ENCODE measurements around the gene MRAS.
"Not testable (repeated sequence)": the region's sequence is repeated elsewhere in the genome, so short reads cannot be mapped to it uniquely, and the experiment has no call there.

MRAS gene

GRCh38 chr3:138405486-138405885, 57.1 kb downstream of the MRAS start:
- DNase-seq (ENCODE audit: low read depth): no peak
- H3K4me3 ChIP-seq (ENCODE audit: low read depth, low read length): no peak overlapping the region
- no peak for TF ChIP-seq MYC (IDR thresholded peaks at IDR 0.05; ENCODE audit: low read depth, low read length)

GRCh38 chr3:138406606-138407005, 58.2 kb downstream of the MRAS start:
- DNase-seq (ENCODE audit: low read depth): no peak
- H3K4me3 ChIP-seq (ENCODE audit: low read depth, low read length): no peak overlapping the region
- TF ChIP-seq MAX (IDR thresholded peaks at IDR 0.05; ENCODE audit: low read depth, low read length): no peak

DNA sequence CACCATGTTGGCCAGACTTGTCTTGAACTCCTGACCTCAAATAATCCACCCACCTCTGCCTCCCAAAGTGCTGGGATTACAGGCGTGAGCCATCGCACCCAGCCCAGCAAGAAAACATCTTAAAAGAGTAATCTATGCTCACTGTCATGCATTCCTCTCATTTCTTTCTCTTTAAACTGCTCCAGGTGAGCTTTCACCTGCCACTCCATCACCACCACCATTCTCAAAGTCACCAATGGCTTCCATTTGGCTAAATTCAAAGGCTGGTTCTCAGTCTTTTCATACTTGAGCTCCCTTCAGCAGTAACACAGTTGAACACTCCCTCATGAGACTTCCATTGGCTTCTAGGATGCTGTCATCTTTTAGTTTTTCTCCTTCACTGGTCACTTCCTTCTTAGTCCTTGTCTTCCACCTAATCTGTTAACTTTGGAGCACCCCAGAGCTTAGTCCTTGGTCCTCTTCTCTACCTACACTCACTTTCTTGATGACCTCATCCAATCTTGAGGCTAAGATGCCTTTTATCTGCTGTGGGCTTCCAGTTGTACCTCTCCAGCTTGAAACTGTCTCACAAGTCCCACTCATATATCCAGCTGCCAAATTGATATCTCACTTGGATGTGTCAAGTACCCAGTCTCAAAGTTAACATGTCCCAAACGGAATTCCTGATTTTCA, 59.0 kb downstream of the MRAS start:
- TF ChIP-seq POLR2A (IDR thresholded peaks at IDR 0.05; ENCODE audit: extremely low read depth, insufficient read length) (no peak), MAX (IDR thresholded peaks at IDR 0.05; ENCODE audit: low read depth, low read length) (no peak), MYC (IDR thresholded peaks at IDR 0.05; ENCODE audit: low read depth, low read length) (no peak)
- TF ChIP-seq, protein P1, sequence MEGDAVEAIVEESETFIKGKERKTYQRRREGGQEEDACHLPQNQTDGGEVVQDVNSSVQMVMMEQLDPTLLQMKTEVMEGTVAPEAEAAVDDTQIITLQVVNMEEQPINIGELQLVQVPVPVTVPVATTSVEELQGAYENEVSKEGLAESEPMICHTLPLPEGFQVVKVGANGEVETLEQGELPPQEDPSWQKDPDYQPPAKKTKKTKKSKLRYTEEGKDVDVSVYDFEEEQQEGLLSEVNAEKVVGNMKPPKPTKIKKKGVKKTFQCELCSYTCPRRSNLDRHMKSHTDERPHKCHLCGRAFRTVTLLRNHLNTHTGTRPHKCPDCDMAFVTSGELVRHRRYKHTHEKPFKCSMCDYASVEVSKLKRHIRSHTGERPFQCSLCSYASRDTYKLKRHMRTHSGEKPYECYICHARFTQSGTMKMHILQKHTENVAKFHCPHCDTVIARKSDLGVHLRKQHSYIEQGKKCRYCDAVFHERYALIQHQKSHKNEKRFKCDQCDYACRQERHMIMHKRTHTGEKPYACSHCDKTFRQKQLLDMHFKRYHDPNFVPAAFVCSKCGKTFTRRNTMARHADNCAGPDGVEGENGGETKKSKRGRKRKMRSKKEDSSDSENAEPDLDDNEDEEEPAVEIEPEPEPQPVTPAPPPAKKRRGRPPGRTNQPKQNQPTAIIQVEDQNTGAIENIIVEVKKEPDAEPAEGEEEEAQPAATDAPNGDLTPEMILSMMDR (IDR thresholded peaks at IDR 0.05; ENCODE audit: low read depth, low read length): no peak
- H3K4me3 ChIP-seq (ENCODE audit: low read depth, low read length): no peak overlapping the region
- DNase-seq (ENCODE audit: low read depth): no peak

DNA sequence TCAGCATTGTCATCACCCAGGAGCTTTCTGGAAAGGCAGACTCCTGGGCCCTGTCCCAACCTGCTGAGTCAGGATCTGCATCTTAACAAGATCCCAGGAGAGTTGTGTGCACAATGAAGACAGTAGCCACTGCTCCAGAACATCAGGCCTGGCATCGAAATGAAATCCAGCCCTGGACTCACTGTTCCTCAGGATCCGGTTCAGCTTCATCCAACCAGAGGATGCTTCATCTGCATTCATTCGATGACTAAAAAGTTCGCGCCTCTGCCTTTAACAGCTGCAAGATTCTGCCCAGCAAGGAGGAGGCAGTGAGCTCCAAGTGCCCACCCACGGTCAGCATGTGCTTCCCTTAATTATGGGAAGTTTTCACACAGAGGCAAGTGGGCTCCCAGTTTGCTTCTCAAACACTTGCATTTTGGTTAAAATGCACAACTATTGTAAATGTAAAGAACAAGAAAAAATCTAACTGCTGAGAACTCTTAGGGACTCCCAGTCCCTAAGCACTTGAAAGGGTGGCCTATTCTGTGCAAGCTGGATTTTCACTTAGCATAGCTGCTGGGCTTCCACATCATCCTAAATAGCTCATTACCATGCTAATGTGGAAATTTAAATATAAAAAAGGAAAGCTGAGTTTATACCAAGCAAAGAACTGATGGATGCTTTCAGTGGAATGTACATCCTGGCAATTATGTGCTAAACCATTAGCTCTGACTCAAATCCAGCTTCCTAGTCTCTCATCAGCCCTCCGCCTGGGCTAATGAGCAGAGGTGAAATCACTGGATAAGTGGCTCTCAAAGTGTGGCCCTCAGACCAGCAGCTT, 60.6 kb downstream of the MRAS start:
- TF ChIP-seq, protein P1 (IDR thresholded peaks at IDR 0.05; ENCODE audit: low read depth, low read length): no peak
- TF ChIP-seq MAX (IDR thresholded peaks at IDR 0.05; ENCODE audit: low read depth, low read length) (no peak), POLR2A (IDR thresholded peaks at IDR 0.05; ENCODE audit: extremely low read depth, insufficient read length) (no peak)
- DNase-seq (ENCODE audit: low read depth): no peak
- no peak overlapping the region for H3K4me3 ChIP-seq (ENCODE audit: low read depth, low read length)

DNA sequence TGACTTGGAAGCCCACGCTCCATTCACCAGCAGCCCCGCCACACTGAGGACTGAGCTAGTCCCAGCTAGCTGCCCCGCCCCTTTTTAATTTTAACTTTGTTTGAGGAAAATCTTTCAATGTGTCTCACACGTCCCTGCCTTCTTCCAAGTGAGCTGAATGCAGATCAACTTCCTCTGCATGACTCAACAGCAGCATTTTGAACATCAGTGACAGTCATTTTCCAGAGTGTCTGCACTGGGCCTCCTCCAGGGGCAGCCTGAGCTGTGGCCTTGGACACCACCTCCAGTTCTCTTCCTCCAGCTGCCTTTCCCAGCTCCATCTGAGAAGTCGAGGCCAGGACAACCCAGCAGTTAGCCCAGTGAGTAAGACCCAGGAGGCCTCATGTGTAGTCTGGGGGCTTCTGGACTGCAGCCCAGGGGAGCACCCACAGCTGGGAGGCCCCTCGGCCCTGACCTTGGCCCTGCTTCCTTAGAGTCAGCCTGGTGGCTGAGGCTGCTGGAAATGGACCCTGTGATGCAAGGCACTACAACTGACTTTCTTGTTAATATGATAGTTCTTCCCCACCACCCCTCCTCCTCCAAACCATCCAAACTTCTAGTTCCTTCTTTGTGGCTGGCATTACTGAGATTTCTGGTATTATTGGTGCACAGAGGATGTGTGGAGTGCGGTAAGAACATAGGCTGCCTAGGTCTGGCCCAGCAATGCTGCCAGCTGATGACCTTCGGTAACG, 64.6 kb downstream of the MRAS start:
- no peak overlapping the region for H3K4me3 ChIP-seq (ENCODE audit: low read depth, low read length)
- TF ChIP-seq, protein P1 (IDR thresholded peaks at IDR 0.05; ENCODE audit: low read depth, low read length): peak; percentile 2
- TF ChIP-seq MAX (IDR thresholded peaks at IDR 0.05; ENCODE audit: low read depth, low read length): no peak
- DNase-seq (ENCODE audit: low read depth): peak; percentile 73

DNA sequence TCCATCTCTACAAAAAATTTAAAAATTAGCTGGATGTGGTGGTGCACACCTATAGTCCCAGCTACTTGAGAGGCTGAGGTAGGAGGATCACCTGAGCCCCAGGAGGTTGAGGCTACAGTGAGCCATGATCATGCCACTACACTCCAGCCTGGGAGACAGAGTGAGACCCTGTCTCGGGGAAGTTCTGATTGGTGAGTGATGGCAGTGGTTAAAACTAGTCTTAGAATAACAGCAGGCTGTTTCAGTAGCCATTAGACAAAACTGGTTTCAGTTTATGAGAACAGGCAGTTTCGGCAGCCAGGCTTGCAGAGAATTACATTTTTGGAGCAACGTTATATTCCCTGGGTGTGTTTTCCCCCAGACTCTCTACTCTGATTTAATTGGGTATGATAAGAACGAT, 67.9 kb downstream of the MRAS start:
- H3K4me3 ChIP-seq (ENCODE audit: low read depth, low read length); DNase-seq (ENCODE audit: low read depth): not testable (repeated sequence)

- H3K4me3 ChIP-seq (ENCODE audit: low read depth, low read length): no peak overlapping the region
- TF ChIP-seq, protein P1 (IDR thresholded peaks at IDR 0.05; ENCODE audit: low read depth, low read length): peak; percentile 93
- no peak for TF ChIP-seq POLR2A (IDR thresholded peaks at IDR 0.05; ENCODE audit: extremely low read depth, insufficient read length)
- peak; percentile 79 for DNase-seq (ENCODE audit: low read depth)
These were observed 69.2 kb downstream of the MRAS start for GRCh38 chr3:138417559-138417982.

Data from NB4 (cell line).